H1 (cell line): Measurements from ENCODE around the gene ACO1. TPM values are rescaled to one million over a fixed set of nuclear protein-coding genes. Genes with fewer than 3 reads are reported as not detected.

Experiments
- CTCF ChIA-PET: fragments of 300-600 bp; sonication (Branson Sonifier 250); formaldehyde crosslinking; loops from one replicate; lab custom pipeline; 2021; ENCODE audit not compliant: partially characterized antibody; lab: Charles Lee
- POLR2A ChIA-PET: fragments of 300-600 bp; sonication (Branson Sonifier 250); formaldehyde crosslinking; loops from one replicate; lab custom pipeline; 2021; ENCODE audit warnings: inconsistent platforms; ENCODE audit not compliant: partially characterized antibody; lab: Charles Lee
- DNase-seq, 2 experiments: peaks; one replicate each; pipeline versions ENCODE4 v3.0.0 to v3.0.0-alpha.2; 2010 to 2022; ENCODE audit warnings: low spot score in 2 of 2, low read depth in 1 of 2, mixed read lengths in 1 of 2
- FAIRE-seq: peaks from 2 replicates; lab custom pipeline; 2011; peaks lifted over from hg19 to GRCh38; lab: Jason Lieb, UNC
- H2AFZ ChIP-seq: 2 replicates; pipeline ENCODE4 v1.8.1; 2012; ENCODE audit warnings: low read length, inconsistent platforms
- H2AK5ac ChIP-seq: 2 replicates; pipeline ENCODE4 v1.6.1; 2013; ENCODE audit warnings: low read depth, low read length
- H2BK120ac ChIP-seq: replicated peaks from 2 replicates; pipeline ENCODE3; 2013; ENCODE audit warnings: low read depth, low read length, inconsistent platforms
- H2BK12ac ChIP-seq: 2 replicates; pipeline ENCODE4 v1.6.1; 2013; ENCODE audit warnings: low read depth, low read length
- H2BK15ac ChIP-seq: 2 replicates; pipeline ENCODE4 v1.6.1; 2013; ENCODE audit warnings: low read length
- H2BK20ac ChIP-seq: 2 replicates; pipeline ENCODE4 v1.6.1; 2013; ENCODE audit warnings: low read length
- H2BK5ac ChIP-seq: 2 replicates; pipeline ENCODE4 v1.6.1; 2013; ENCODE audit warnings: low read depth, low read length
- H3K14ac ChIP-seq: 2 replicates; pipeline ENCODE4 v1.6.1; 2013; ENCODE audit warnings: inconsistent platforms; ENCODE audit not compliant: insufficient read length
- H3K18ac ChIP-seq: 2 replicates; pipeline ENCODE4 v1.6.1; 2013; ENCODE audit warnings: low read length; ENCODE audit errors: extremely low read depth
- H3K23ac ChIP-seq: 2 replicates; pipeline ENCODE4 v1.6.1; 2013; ENCODE audit warnings: inconsistent platforms; ENCODE audit not compliant: insufficient read length
- H3K23me2 ChIP-seq: 2 replicates; pipeline ENCODE4 v1.6.1; 2013; ENCODE audit warnings: low read depth, low read length
- H3K27ac ChIP-seq: 2 replicates; pipeline ENCODE4 v1.6.1; 2011; ENCODE audit warnings: low read depth, low read length, inconsistent platforms
- H3K27me3 ChIP-seq, 4 experiments: replicated peaks in 1 of 4; 1 replicate in 1 of 4; 2 replicates in 3 of 4; pipeline versions ENCODE4 v1.6.1 to v1.8.1; 2011 to 2013; ENCODE audit warnings: low read length in 3 of 4, mild to moderate bottlenecking in 3 of 4, inconsistent platforms in 2 of 4, mixed read lengths in 2 of 4, moderate library complexity in 1 of 4; ENCODE audit not compliant: control insufficient read depth in 3 of 4, insufficient read depth in 3 of 4; ENCODE audit errors: extremely low read depth in 1 of 4
- H3K36me3 ChIP-seq, 4 experiments: 2 replicates each; pipeline versions ENCODE4 v1.6.1 to v1.8.1; 2011 to 2013; ENCODE audit warnings: mild to moderate bottlenecking in 4 of 4, low read length in 3 of 4, moderate library complexity in 2 of 4, control low read depth in 1 of 4, inconsistent platforms in 1 of 4; ENCODE audit not compliant: insufficient read depth in 4 of 4, control insufficient read depth in 2 of 4
- H3K4ac ChIP-seq: replicated peaks from 2 replicates; pipeline ENCODE3; 2013; ENCODE audit warnings: low read length, low read depth, mixed read lengths, inconsistent platforms; ENCODE audit not compliant: insufficient read length
- H3K4me1 ChIP-seq, 4 experiments: replicated peaks in 1 of 4; 1 replicate in 1 of 4; 2 replicates in 3 of 4; pipeline versions ENCODE4 v1.6.1 to v1.8.1; 2011 to 2013; ENCODE audit warnings: low read length in 3 of 4, inconsistent platforms in 2 of 4, mixed read lengths in 1 of 4; ENCODE audit not compliant: insufficient read depth in 4 of 4, control insufficient read depth in 3 of 4
- H3K4me2 ChIP-seq, 2 experiments: 2 replicates each; pipeline versions ENCODE4 v1.6.1 to v1.8.1; 2011 to 2013; ENCODE audit warnings: low read depth in 2 of 2, low read length in 2 of 2, control low read depth in 1 of 2, inconsistent platforms in 1 of 2, mild to moderate bottlenecking in 1 of 2; ENCODE audit not compliant: insufficient read depth in 1 of 2
- H3K4me3 ChIP-seq, 4 experiments: fragments of 200-600, 300-600 bp in 1 of 4; sonication (generic), shearing (Covaris generic), sonication (Bioruptor Twin) in 1 of 4; 2 replicates each; pipeline versions ENCODE4 v1.5.1 to v1.8.1; 2011 to 2016; ENCODE audit warnings: low read length in 4 of 4, low read depth in 3 of 4, control low read depth in 2 of 4, inconsistent platforms in 2 of 4, mild to moderate bottlenecking in 2 of 4, mixed read lengths in 1 of 4, moderate library complexity in 1 of 4; ENCODE audit not compliant: insufficient read depth in 2 of 4; ENCODE audit errors: extremely low read depth in 1 of 4
- H3K56ac ChIP-seq: replicated peaks from 2 replicates; pipeline ENCODE3; 2013; ENCODE audit warnings: low read depth, mild to moderate bottlenecking, mixed read lengths, low read length, inconsistent platforms; ENCODE audit not compliant: insufficient read length
- H3K79me1 ChIP-seq: 2 replicates; pipeline ENCODE4 v1.6.1; 2013; ENCODE audit warnings: low read depth, low read length, control low read depth
- H3K79me2 ChIP-seq, 2 experiments: 2 replicates each; pipeline versions ENCODE4 v1.6.1 to v1.8.1; 2012 to 2013; ENCODE audit warnings: low read length in 2 of 2, mild to moderate bottlenecking in 2 of 2, inconsistent platforms in 1 of 2; ENCODE audit not compliant: insufficient read depth in 2 of 2, control insufficient read depth in 1 of 2
- H3K9ac ChIP-seq, 4 experiments: replicated peaks in 1 of 4; 1 replicate in 1 of 4; 2 replicates in 3 of 4; pipeline versions ENCODE4 v1.6.1 to v1.8.1; 2011 to 2013; ENCODE audit warnings: low read depth in 3 of 4, low read length in 3 of 4, control low read depth in 2 of 4, mild to moderate bottlenecking in 2 of 4, moderate library complexity in 2 of 4, inconsistent platforms in 1 of 4; ENCODE audit errors: extremely low read depth in 1 of 4
- H3K9me3 ChIP-seq, 2 experiments: 2 replicates each; pipeline versions ENCODE4 v1.6.1 to v1.8.1; 2012 to 2013; ENCODE audit warnings: mild to moderate bottlenecking in 2 of 2, moderate library complexity in 2 of 2, control low read depth in 1 of 2, inconsistent platforms in 1 of 2, low read depth in 1 of 2, low read length in 1 of 2, mixed read lengths in 1 of 2; ENCODE audit not compliant: insufficient read depth in 2 of 2
- H4K20me1 ChIP-seq, 2 experiments: replicated peaks in 1 of 2; 2 replicates each; pipeline versions ENCODE3 to v1.8.1; 2011 to 2013; ENCODE audit warnings: inconsistent platforms in 2 of 2, low read length in 2 of 2, mild to moderate bottlenecking in 1 of 2; ENCODE audit not compliant: insufficient read depth in 2 of 2, control insufficient read depth in 1 of 2
- H4K5ac ChIP-seq: 2 replicates; pipeline ENCODE4 v1.6.1; 2013; ENCODE audit warnings: low read length, low read depth, mixed read lengths, inconsistent platforms; ENCODE audit not compliant: insufficient read length
- H4K8ac ChIP-seq: 2 replicates; pipeline ENCODE4 v1.8.0; 2013; ENCODE audit warnings: mild to moderate bottlenecking, moderate library complexity, low read length, inconsistent platforms; ENCODE audit not compliant: insufficient read depth; ENCODE audit errors: extremely low read depth
- H4K91ac ChIP-seq: replicated peaks from 2 replicates; pipeline ENCODE3; 2013; ENCODE audit warnings: low read length, mixed read lengths, inconsistent platforms; ENCODE audit not compliant: insufficient read length
- CHD1 ChIP-seq: IDR thresholded peaks from 2 replicates; pipeline ENCODE4 v1.6.1; 2012; ENCODE audit warnings: low read depth, low read length, improper control_type of control experiment
- EZH2 ChIP-seq: fragments of 200-600 bp; sonication (generic); IDR thresholded peaks from 2 replicates; pipeline ENCODE4 v1.7.1; 2012; ENCODE audit warnings: low read depth, mild to moderate bottlenecking, moderate library complexity, low read length, inconsistent platforms; ENCODE audit not compliant: severe bottlenecking
- FOSL1 ChIP-seq: IDR thresholded peaks from 2 replicates; pipeline ENCODE4 v1.6.1; 2011; ENCODE audit warnings: mild to moderate bottlenecking, low read depth, low read length, moderate library complexity; ENCODE audit not compliant: insufficient read depth
- NANOG ChIP-seq: IDR thresholded peaks from 2 replicates; pipeline ENCODE4 v1.6.1; 2011; ENCODE audit warnings: low read length, low read depth, mild to moderate bottlenecking, inconsistent platforms; ENCODE audit not compliant: insufficient read depth, poor library complexity, severe bottlenecking
- SAP30 ChIP-seq: fragments of 300-600 bp; sonication (generic); IDR thresholded peaks from 2 replicates; pipeline ENCODE4 v1.7.1; 2012; ENCODE audit warnings: low read length, moderate library complexity, mild to moderate bottlenecking, inconsistent platforms; ENCODE audit not compliant: insufficient read depth, insufficient replicate concordance
- SP4 ChIP-seq: IDR thresholded peaks from 2 replicates; pipeline ENCODE4 v1.6.1; 2012; ENCODE audit warnings: low read length, inconsistent platforms
- SUZ12 ChIP-seq: fragments of 200-600 bp; sonication (generic); IDR thresholded peaks from 2 replicates; pipeline ENCODE4 v1.6.1; 2012; ENCODE audit warnings: mild to moderate bottlenecking, inconsistent platforms, low read length, moderate library complexity, mixed read lengths
- TEAD4 ChIP-seq: IDR thresholded peaks from 2 replicates; pipeline ENCODE4 v1.6.1; 2012; ENCODE audit warnings: low read depth, low read length, inconsistent platforms, mixed read lengths
- ZNF274 ChIP-seq: IDR thresholded peaks from 2 replicates; pipeline ENCODE4 v1.7.0; 2012; ENCODE audit warnings: low read length, borderline replicate concordance; ENCODE audit errors: extremely low read depth
- whole genome bisulfite sequencing, 2 experiments: shearing (Covaris generic) in 1 of 2; methylation state at CpG; one replicate each; pipeline versions ENCODE4 v1.1.6 to v1.1.7; 2013 to 2015; ENCODE audit warnings: low lambda C conversion rate in 2 of 2, mixed read lengths in 2 of 2, inconsistent platforms in 1 of 2, low coverage in 1 of 2, missing lambda C conversion rate in 1 of 2; ENCODE audit not compliant: insufficient replicate concordance in 2 of 2, insufficient coverage in 1 of 2, insufficient read length in 1 of 2; ENCODE audit errors: extremely low coverage in 1 of 2, missing lambda C conversion rate in 1 of 2; 5-methylcytosine and 5-hydroxymethylcytosine counted together
- polyA plus RNA-seq, 7 experiments: library from polyadenylated mRNA; depleted of rRNA in 3 of 7; stranded (reverse) in 5 of 7; unstranded in 2 of 7; fragments of >200 nt in 5 of 7; fragments of 200-250 nt in 2 of 7; gene quantifications; 1 replicate in 5 of 7; 2 replicates in 1 of 7; 4 replicates in 1 of 7; pipeline versions ENCODE4 v1.2.1 to v1.2.3, GENCODE V29; 2011 to 2013; ENCODE audit warnings: missing spikeins in 2 of 7, mixed read lengths in 2 of 7
- total RNA-seq: library from RNA; stranded (reverse); fragmentation: NEBNext Ultra II Directional; extraction: Animal tissue kit (Norgen Biotek cat#: 25700); gene quantifications from 2 replicates; pipeline ENCODE4 v1.2.1, GENCODE V29; 2021
- TF ChIP-seq, protein P1 (sequence below): IDR thresholded peaks from 2 replicates; pipeline ENCODE4 v1.6.1; 2011; ENCODE audit warnings: low read depth, mild to moderate bottlenecking, low read length; ENCODE audit not compliant: insufficient read depth

ACO1 gene
- total and polyA plus RNA-seq, 2 of the 8 experiments (the other 6 are each of a cell fraction or from before 2014, with no cell fraction given): 39.3 to 49.8 TPM

DNA sequence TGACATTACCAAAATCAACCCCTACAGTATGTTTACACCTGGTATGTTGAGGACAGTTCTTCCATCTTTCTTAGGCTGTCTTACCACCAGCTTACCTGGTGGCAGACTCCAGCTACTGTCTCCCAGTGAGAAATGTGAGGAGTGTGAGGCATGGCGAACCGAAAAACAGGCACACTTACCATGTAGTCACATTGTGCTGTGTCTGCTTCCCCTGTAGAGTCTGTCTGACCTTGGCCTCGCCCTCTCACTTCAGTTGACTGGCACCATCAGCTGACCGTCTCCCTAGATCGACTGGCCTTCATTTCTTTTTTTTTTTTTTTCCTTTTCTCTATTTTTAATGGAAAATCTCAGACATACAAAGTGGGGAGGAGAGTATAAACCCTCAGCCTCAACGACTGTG lies 4.9 kb downstream of the ACO1 start:
- CTCF ChIA-PET: interaction anchor here (0.7 to 3.6 kb wide), 5 partner anchors 11 to 176 kb away, joined by 3 to 18 read pairs (median 5); no protein-coding TSS in a partner anchor

More for the DNA sequence above, 4.9 kb downstream of the ACO1 start:
- Histone ChIP-seq H3K9ac (no peak overlapping the region), H3K36me3 (no peaks in the 10 kb centered on the region), H2BK12ac (no peak overlapping the region), H3K79me1 (peaks cover 6% of the 10 kb centered on the region; the same call in 1 of the 2 replicates), H3K9me3 (no peaks in the 10 kb centered on the region), H3K4me2 (no peak overlapping the region), H2BK15ac (0 out of 2 replicates have a peak overlapping the region, but pooled peaks have one; percentile 40), H3K18ac (no peak overlapping the region), H3K14ac (no peak overlapping the region), H4K91ac (no peak overlapping the region), H4K8ac (no peak overlapping the region), H3K4ac (no peak overlapping the region), H4K20me1 (no peaks in the 10 kb centered on the region), H2AK5ac (0 out of 2 replicates have a peak overlapping the region, but pooled peaks have one; percentile 68), H3K23me2 (peaks cover 3% of the 10 kb centered on the region; the same call in 1 of the 2 replicates), H2BK120ac (no peak overlapping the region), H3K79me2 (peaks cover 0 to 36% of the 10 kb centered on the region in 2 experiments; a peak in 2 of 4 replicates), H3K27me3 (no peaks in the 10 kb centered on the region), H2BK20ac (no peak overlapping the region), H2BK5ac (peak overlapping the region; percentile 28), H3K27ac (no peak overlapping the region), H3K23ac (no peak overlapping the region), H4K5ac (no peak overlapping the region), H2AFZ (no peak overlapping the region), H3K56ac (no peak overlapping the region), H3K4me1 (peaks cover 0 to 5% (median 3%) of the 10 kb centered on the region in 4 experiments; a peak in 3 of 7 replicates), H3K4me3 (no peak overlapping the region)
- TF ChIP-seq NANOG: no peak
- no peak for TF ChIP-seq FOSL1
- TF ChIP-seq CHD1: no peak
- TF ChIP-seq ZNF274: no peak
- no peak for TF ChIP-seq SP4
- no peak for TF ChIP-seq TEAD4
- no peak for TF ChIP-seq SAP30
- TF ChIP-seq, protein P1, sequence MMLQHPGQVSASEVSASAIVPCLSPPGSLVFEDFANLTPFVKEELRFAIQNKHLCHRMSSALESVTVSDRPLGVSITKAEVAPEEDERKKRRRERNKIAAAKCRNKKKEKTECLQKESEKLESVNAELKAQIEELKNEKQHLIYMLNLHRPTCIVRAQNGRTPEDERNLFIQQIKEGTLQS: no peak
- TF ChIP-seq EZH2: no peak
- TF ChIP-seq SUZ12: no peak
- POLR2A ChIA-PET: no interaction called here
- 92% methylated on average over 6 of the region's 6 CpGs; no CpG with 5 or more reads in 1 of the 2 experiments for WGBS, 2 experiments
- FAIRE-seq: no peak
- DNase-seq: no peak
